Adrenal gland (tissue), 12 donors: Measurements from ENCODE around the gene RASIP1. TPM values are rescaled to one million over a fixed set of nuclear protein-coding genes. Genes with fewer than 3 reads are reported as not detected.

Source experiments
- DNase-seq, 7 donors: peaks; one replicate each; pipeline ENCODE4 v3.0.0-alpha.2; 2019 to 2020
- H3K27ac ChIP-seq, 5 donors: fragments of 200-600 bp; sonication (generic) in 4 of 5; 1 replicate in 3 of 5; 2 replicates in 2 of 5; pipeline versions ENCODE4 v1.5.1 to v1.8.0; 2016 to 2020; ENCODE audit warnings: mild to moderate bottlenecking in 1 of 5
- H3K27me3 ChIP-seq: fragments of 200-600 bp; 2 replicates; pipeline ENCODE4 v1.8.0; 2021
- H3K36me3 ChIP-seq, 2 donors: fragments of 200-600 bp; replicated peaks in 1 of 2; 1 replicate in 1 of 2; 2 replicates in 1 of 2; pipeline versions ENCODE4 v1.5.1 to v1.8.0; 2018 to 2022
- H3K4me1 ChIP-seq, 2 donors: fragments of 200-600 bp; replicated peaks in 1 of 2; 1 replicate in 1 of 2; 2 replicates in 1 of 2; pipeline versions ENCODE4 v1.5.1 to v1.8.0; 2018 to 2021
- H3K4me3 ChIP-seq, 4 donors: fragments of 200-600 bp; sonication (generic) in 3 of 4; one replicate each; pipeline ENCODE4 v1.5.1; 2016 to 2018
- H3K9me3 ChIP-seq, 3 donors: fragments of 200-600 bp; sonication (generic) in 1 of 3; replicated peaks in 1 of 3; 1 replicate in 2 of 3; 2 replicates in 1 of 3; pipeline versions ENCODE4 v1.5.1 to v1.8.0; 2016 to 2021
- CTCF ChIP-seq, 6 experiments: fragments of 450-650 bp in 4 of 6; fragments of 200-600 bp in 2 of 6; sonication (generic) in 1 of 6; IDR thresholded peaks; 1 replicate in 5 of 6; 2 replicates in 1 of 6; pipeline versions ENCODE4 v1.5.1 to v1.8.0; 2016 to 2021; ENCODE audit warnings: antibody characterized with exemption in 6 of 6, mild to moderate bottlenecking in 2 of 6, moderate library complexity in 1 of 6
- POLR2A ChIP-seq, 2 donors: fragments of 450-650 bp; IDR thresholded peaks; one replicate each; pipeline ENCODE4 v1.6.1; 2017; ENCODE audit warnings: antibody characterized with exemption in 2 of 2, mild to moderate bottlenecking in 2 of 2, moderate library complexity in 1 of 2
- WGBS, 4 donors: extraction: QIAGEN DNeasy Blood & Tissue Kit in 2 of 4; methylation state at CpG; one replicate each; pipeline versions ENCODE4 v1.1.5 to v1.1.7; 2013 to 2017; 5-methylcytosine and 5-hydroxymethylcytosine counted together
- intact Hi-C, 2 donors: fragments of 100-400 bp; cut with DNase I; formaldehyde crosslinking; loops; one replicate each; pipeline versions ENCODE4 v1.14.1 to v1.15.0; 2022 to 2023
- polyA plus RNA-seq, 3 donors: library from polyadenylated mRNA; stranded (reverse); fragments of 200-250 nt in 2 of 3; fragments of 350-450 nt in 1 of 3; fragmentation: Illumina TruSeq in 1 of 3; extraction: RNeasy Lipid Tissue Mini Kit (QIAGEN cat#74804) in 1 of 3; gene quantifications; one replicate each; pipeline ENCODE4 v1.2.3, GENCODE V29; 2013 to 2014
- total RNA-seq, 9 donors: library from RNA; depleted of rRNA in 4 of 9; stranded (reverse); fragments of >200 nt in 4 of 9; fragments of 120-200 nt in 1 of 9; fragmentation: NEBNext Ultra II Directional in 1 of 9; extraction: Animal tissue kit (Norgen Biotek cat#: 25700) in 1 of 9; gene quantifications; one replicate each; pipeline versions ENCODE4 v1.1.0 to v1.2.4, GENCODE V29; 2013 to 2023
- donor health status: healthy with polysubstance abuse.
- donor health status: Bipolar disorder and iron deficiency.
- donor health status: DM: yes; HTN: yes; CAD: no.
- donor health status: DM: no; HTN: no; CAD: no.
- donor health status: DM: no; HTN: no; CAD: no.
- donor health status: DM: yes; HTN: yes; CAD: no.

RASIP1 gene
- total and polyA plus RNA-seq, 12 donors, result 5.1 to 38.9 (median 16.7) TPM

- peak overlapping the region in 1 of 4 donors; percentile 50 for H3K4me3 ChIP-seq
- H3K27me3 ChIP-seq, result no peaks in the 10 kb centered on the region
- intact Hi-C loops, result no loop called here
- peaks cover 24 to 25% of the 10 kb centered on the region in 2 donors for H3K4me1 ChIP-seq
- peak overlapping the region; percentile 22 to 93 (median 74) for H3K27ac ChIP-seq
- no peaks in the 10 kb centered on the region for H3K36me3 ChIP-seq
- peak; percentile 76 to 85 (median 83) for DNase-seq
- 25 to 39% (median 31%) methylated on average over 26 to 35 of the region's 35 CpGs for WGBS, 4 donors
- TF ChIP-seq CTCF (IDR thresholded peaks at IDR 0.05) (no peak), POLR2A (IDR thresholded peaks at IDR 0.05) (peak in 1 of 2 donors; percentile 74)
- no peaks in the 10 kb centered on the region for H3K9me3 ChIP-seq
Measured at GRCh38 chr19:48741129-48741999, 954 bp upstream of the RASIP1 start.

DNA sequence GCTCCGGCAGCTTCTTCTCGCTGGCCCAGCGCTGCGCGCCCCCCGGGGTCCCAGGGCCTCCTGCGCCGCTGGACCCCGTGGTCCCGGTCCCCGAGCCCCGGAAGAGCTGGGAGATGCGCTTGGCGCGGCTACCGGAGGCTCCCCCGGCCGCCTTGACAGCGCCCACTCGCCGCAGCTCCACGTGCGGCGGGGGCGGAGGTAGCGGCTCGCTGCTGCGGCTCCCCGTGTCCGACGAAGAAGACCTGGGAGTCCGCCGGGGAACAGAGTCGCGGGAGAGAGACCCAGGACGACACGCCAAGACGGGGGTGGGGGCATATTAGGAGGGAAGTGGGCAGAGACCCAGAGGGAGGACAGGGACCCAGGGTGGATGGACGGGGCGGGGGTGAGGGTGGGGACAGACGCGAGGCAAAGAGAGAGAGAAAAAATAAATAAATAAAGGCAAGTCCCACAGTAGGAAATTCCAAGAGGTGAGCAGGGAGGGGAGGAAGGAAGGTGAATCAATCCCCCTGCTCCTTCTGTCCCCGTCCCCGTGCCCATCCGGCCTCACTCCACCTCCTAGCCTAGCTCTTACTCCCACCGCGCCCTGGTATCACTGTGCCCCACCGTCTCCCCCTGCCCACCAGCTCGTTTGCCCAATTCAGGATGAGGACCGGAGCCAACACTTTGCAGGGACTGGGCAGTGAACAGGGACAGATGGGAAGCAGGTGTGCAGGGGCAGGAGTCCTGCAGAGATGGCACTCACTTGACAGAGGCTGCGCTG is 826 bp downstream of the RASIP1 start:
- Histone ChIP-seq H3K36me3 (no peaks in the 10 kb centered on the region), H3K4me1 (peaks cover 24 to 25% of the 10 kb centered on the region in 2 donors), H3K4me3 (peak overlapping the region in 2 of 4 donors; percentile 13 to 50), H3K9me3 (no peaks in the 10 kb centered on the region), H3K27ac (peak overlapping the region in 4 of 5 donors; percentile 45 to 93 (median 80)), H3K27me3 (no peaks in the 10 kb centered on the region)
- peak in 1 of 7 donors; percentile 53 for DNase-seq
- intact Hi-C loops, result loop anchor here in 1 of 2 donors (10.0 kb wide), 1 partner anchor 65 kb away; the partner anchor contains the start of gene NTN5
- WGBS, 4 donors, result 10 to 31% (median 15%) methylated on average over 25 to 51 of the region's 51 CpGs
- TF ChIP-seq POLR2A (IDR thresholded peaks at IDR 0.05), result no peak
- no peak for TF ChIP-seq CTCF (IDR thresholded peaks at IDR 0.05)

DNA sequence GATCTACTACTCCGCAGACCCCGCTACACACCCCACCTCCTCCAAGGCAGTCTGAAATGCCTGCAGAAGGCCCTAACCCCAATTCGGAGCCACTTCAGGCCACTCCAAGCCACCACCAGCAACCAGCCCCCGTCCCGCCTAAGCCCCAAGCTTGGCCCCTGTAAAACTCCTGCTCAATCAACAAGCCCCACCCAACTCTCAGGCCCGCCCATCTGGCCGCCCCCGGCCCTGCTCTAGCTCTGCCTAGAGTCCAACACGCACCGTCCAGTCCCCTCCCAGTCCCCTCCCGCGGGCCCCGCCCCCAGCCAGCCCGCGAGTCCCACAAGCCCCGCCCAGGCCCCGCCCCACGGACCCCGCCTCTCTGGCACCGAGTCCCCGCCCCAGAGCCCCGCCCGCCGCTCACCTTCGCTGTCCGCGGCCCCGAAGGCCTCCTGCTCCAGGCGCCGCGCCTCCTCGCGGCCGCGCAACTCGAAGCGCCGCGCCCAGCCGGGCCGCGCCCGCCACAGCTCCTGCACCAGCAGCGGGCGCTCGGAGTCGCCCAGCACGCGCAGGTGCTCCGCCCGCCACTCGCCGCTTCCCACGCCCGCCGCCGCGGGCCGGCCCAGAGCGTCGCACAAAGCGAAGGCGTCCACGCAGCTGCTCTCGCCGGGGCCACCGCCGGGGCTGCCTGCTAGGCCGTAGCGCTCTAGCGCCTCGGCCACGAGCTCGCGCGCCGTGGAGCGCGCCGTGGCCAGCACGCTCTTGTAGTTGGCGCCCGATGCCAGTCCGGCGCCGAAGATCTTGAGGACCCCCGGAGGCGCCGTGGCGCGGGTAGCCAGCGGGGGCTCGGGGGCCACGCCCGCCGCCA is 1.6 kb downstream of the RASIP1 start:
- Histone ChIP-seq H3K27ac (peak overlapping the region in 4 of 5 donors; percentile 45 to 93 (median 76)), H3K36me3 (no peaks in the 10 kb centered on the region), H3K4me3 (peak overlapping the region in 2 of 4 donors; percentile 13 to 50), H3K9me3 (no peaks in the 10 kb centered on the region), H3K4me1 (peaks cover 24 to 25% of the 10 kb centered on the region in 2 donors), H3K27me3 (no peaks in the 10 kb centered on the region)
- intact Hi-C loops, result loop anchor here in 1 of 2 donors (10.0 kb wide), 1 partner anchor 64 kb away; the partner anchor contains the start of gene NTN5
- peak; percentile 95 to 98 (median 96) for DNase-seq
- TF ChIP-seq POLR2A (IDR thresholded peaks at IDR 0.05) (peak in 1 of 2 donors; percentile 71), CTCF (IDR thresholded peaks at IDR 0.05) (peak in 3 of 6 experiments; percentile 38 to 72 (median 60))
- 1 to 15% (median 2%) methylated on average over 5 to 93 of the region's 96 CpGs for WGBS, 4 donors
